ENCODE data around the gene HOXD4.

GRCh38 chr2:176142281-176142680 lies 9.1 kb upstream of the HOXD4 start:
- TF ChIP-seq, protein P1, sequence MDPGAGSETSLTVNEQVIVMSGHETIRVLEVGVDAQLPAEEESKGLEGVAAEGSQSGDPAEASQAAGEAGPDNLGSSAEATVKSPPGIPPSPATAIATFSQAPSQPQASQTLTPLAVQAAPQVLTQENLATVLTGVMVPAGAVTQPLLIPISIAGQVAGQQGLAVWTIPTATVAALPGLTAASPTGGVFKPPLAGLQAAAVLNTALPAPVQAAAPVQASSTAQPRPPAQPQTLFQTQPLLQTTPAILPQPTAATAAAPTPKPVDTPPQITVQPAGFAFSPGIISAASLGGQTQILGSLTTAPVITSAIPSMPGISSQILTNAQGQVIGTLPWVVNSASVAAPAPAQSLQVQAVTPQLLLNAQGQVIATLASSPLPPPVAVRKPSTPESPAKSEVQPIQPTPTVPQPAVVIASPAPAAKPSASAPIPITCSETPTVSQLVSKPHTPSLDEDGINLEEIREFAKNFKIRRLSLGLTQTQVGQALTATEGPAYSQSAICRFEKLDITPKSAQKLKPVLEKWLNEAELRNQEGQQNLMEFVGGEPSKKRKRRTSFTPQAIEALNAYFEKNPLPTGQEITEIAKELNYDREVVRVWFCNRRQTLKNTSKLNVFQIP (CRISPR knock-in tag; IDR thresholded peaks at IDR 0.05; ENCODE audit: borderline replicate concordance, low read depth), result no peak
- TF ChIP-seq ARNTL (CRISPR knock-in tag; IDR thresholded peaks at IDR 0.05; ENCODE audit: borderline replicate concordance, low read depth), result no peak
- no peak for TF ChIP-seq PPARA (CRISPR knock-in tag; IDR thresholded peaks at IDR 0.05; ENCODE audit: borderline replicate concordance)
- no peak for TF ChIP-seq ZFP30 (CRISPR knock-in tag; IDR thresholded peaks at IDR 0.05)
- TF ChIP-seq TCF4 (CRISPR knock-in tag; IDR thresholded peaks at IDR 0.05; ENCODE audit: borderline replicate concordance), result no peak
- TF ChIP-seq RARB (CRISPR knock-in tag; IDR thresholded peaks at IDR 0.05), result no peak
- TF ChIP-seq PATZ1 (CRISPR knock-in tag; IDR thresholded peaks at IDR 0.05; ENCODE audit: borderline replicate concordance), result no peak
- no peak for TF ChIP-seq ISL1 (CRISPR knock-in tag; IDR thresholded peaks at IDR 0.05)
- TF ChIP-seq CREB5 (CRISPR knock-in tag; IDR thresholded peaks at IDR 0.05; ENCODE audit: low read depth), result no peak
- TF ChIP-seq SNAI2 (CRISPR knock-in tag; IDR thresholded peaks at IDR 0.05), result no peak
- no peak for TF ChIP-seq TOX (CRISPR knock-in tag; IDR thresholded peaks at IDR 0.05; ENCODE audit: borderline replicate concordance)
- no peak for TF ChIP-seq BACH2 (CRISPR knock-in tag; IDR thresholded peaks at IDR 0.05; ENCODE audit: borderline replicate concordance)
- no peak for TF ChIP-seq ZNF565 (CRISPR knock-in tag; conservative IDR thresholded peaks at IDR 0.05; ENCODE audit: low read depth)

All from SK-N-SH treated with all-trans-retinoic acid at 6 μM for 48 hours (cell line).